Mesenchymal stem cell (in vitro differentiated cells and primary cell): Measurements from ENCODE around the gene CDH4.

Experiments
- DNase-seq: peaks from one replicate; pipeline ENCODE4 v3.0.0-alpha.2; 2013
- H2AFZ ChIP-seq: one replicate; pipeline ENCODE4 v1.6.1; 2013; ENCODE audit warnings: low read depth, mild to moderate bottlenecking, control low read depth, inconsistent platforms, low read length, moderate library complexity
- H2AK5ac ChIP-seq: 2 replicates; pipeline ENCODE4 v1.6.1; 2013; ENCODE audit warnings: low read length, moderate library complexity, mild to moderate bottlenecking, inconsistent platforms; ENCODE audit not compliant: severe bottlenecking
- H2BK120ac ChIP-seq: one replicate; pipeline ENCODE4 v1.6.1; 2013; ENCODE audit warnings: low read depth, mild to moderate bottlenecking, inconsistent platforms, low read length, moderate library complexity
- H2BK12ac ChIP-seq, 2 experiments: one replicate each; pipeline ENCODE4 v1.6.1; 2013; ENCODE audit warnings: inconsistent platforms in 2 of 2, low read length in 2 of 2, mild to moderate bottlenecking in 2 of 2, moderate library complexity in 2 of 2, control low read depth in 1 of 2
- H2BK15ac ChIP-seq: one replicate; pipeline ENCODE4 v1.6.1; 2013; ENCODE audit warnings: mild to moderate bottlenecking, low read depth, inconsistent platforms; ENCODE audit not compliant: poor library complexity, severe bottlenecking
- H2BK5ac ChIP-seq: 2 replicates; pipeline ENCODE4 v1.6.1; 2013; ENCODE audit warnings: low read depth, mild to moderate bottlenecking, low read length, control low read depth, inconsistent platforms; ENCODE audit not compliant: poor library complexity, severe bottlenecking
- H3K14ac ChIP-seq, 2 experiments: one replicate each; pipeline ENCODE4 v1.6.1; 2013; ENCODE audit warnings: inconsistent platforms in 2 of 2, low read length in 2 of 2, control low read depth in 1 of 2, mild to moderate bottlenecking in 1 of 2, moderate library complexity in 1 of 2
- H3K18ac ChIP-seq, 2 experiments: one replicate each; pipeline ENCODE4 v1.6.1; 2013; ENCODE audit warnings: inconsistent platforms in 2 of 2, low read length in 2 of 2, control low read depth in 1 of 2, low read depth in 1 of 2, mild to moderate bottlenecking in 1 of 2
- H3K23ac ChIP-seq, 2 experiments: one replicate each; pipeline ENCODE4 v1.6.1; 2013; ENCODE audit warnings: inconsistent platforms in 2 of 2, low read length in 2 of 2, mild to moderate bottlenecking in 2 of 2, moderate library complexity in 2 of 2, control low read depth in 1 of 2
- H3K27ac ChIP-seq: 2 replicates; pipeline ENCODE4 v1.5.1; 2013; ENCODE audit warnings: mild to moderate bottlenecking, moderate library complexity, low read length, control low read depth, inconsistent platforms; ENCODE audit not compliant: poor library complexity, severe bottlenecking
- H3K27me3 ChIP-seq, 2 experiments: 2 replicates each; pipeline versions ENCODE4 v1.6.1 to v1.7.0; 2013; ENCODE audit warnings: low read length in 2 of 2, mild to moderate bottlenecking in 2 of 2, moderate library complexity in 2 of 2, control low read depth in 1 of 2, inconsistent platforms in 1 of 2; ENCODE audit not compliant: control insufficient read depth in 1 of 2, insufficient read depth in 1 of 2
- H3K36me3 ChIP-seq, 2 experiments: 2 replicates each; pipeline versions ENCODE4 v1.6.1 to v1.7.0; 2013; ENCODE audit warnings: low read length in 2 of 2, control low read depth in 1 of 2, inconsistent platforms in 1 of 2, low read depth in 1 of 2, mild to moderate bottlenecking in 1 of 2; ENCODE audit not compliant: insufficient read depth in 2 of 2, control insufficient read depth in 1 of 2
- H3K4ac ChIP-seq, 2 experiments: one replicate each; pipeline ENCODE4 v1.6.1; 2013; ENCODE audit warnings: inconsistent platforms in 2 of 2, low read length in 2 of 2, mild to moderate bottlenecking in 2 of 2, moderate library complexity in 2 of 2, control low read depth in 1 of 2, low read depth in 1 of 2
- H3K4me1 ChIP-seq: 2 replicates; pipeline ENCODE4 v1.6.1; 2013; ENCODE audit warnings: low read depth, low read length, control low read depth; ENCODE audit not compliant: control insufficient read depth, insufficient read depth
- H3K4me2 ChIP-seq: 2 replicates; pipeline ENCODE4 v1.6.1; 2013; ENCODE audit warnings: low read length, mild to moderate bottlenecking, inconsistent platforms; ENCODE audit not compliant: poor library complexity, severe bottlenecking
- H3K4me3 ChIP-seq, 2 experiments: 2 replicates each; pipeline versions ENCODE4 v1.5.1 to v1.7.0; 2013; ENCODE audit warnings: low read length in 2 of 2, mild to moderate bottlenecking in 2 of 2, control low read depth in 1 of 2, low read depth in 1 of 2; ENCODE audit not compliant: insufficient read depth in 1 of 2
- H3K79me1 ChIP-seq: replicated peaks from 2 replicates; pipeline ENCODE4 v1.6.1; 2013; ENCODE audit warnings: mild to moderate bottlenecking, control low read depth, low read length, inconsistent platforms; ENCODE audit not compliant: poor library complexity, severe bottlenecking
- H3K9ac ChIP-seq: 2 replicates; pipeline ENCODE4 v1.7.0; 2013; ENCODE audit warnings: mild to moderate bottlenecking, low read length, moderate library complexity
- H3K9me3 ChIP-seq: 2 replicates; pipeline ENCODE4 v1.7.0; 2013; ENCODE audit warnings: mild to moderate bottlenecking, low read length; ENCODE audit not compliant: control insufficient read depth
- H4K8ac ChIP-seq: one replicate; pipeline ENCODE4 v1.6.1; 2013; ENCODE audit warnings: inconsistent platforms, mild to moderate bottlenecking, low read length, moderate library complexity
- H4K91ac ChIP-seq: one replicate; pipeline ENCODE4 v1.6.1; 2013; ENCODE audit warnings: mild to moderate bottlenecking, low read length, inconsistent platforms
- WGBS: methylation state at CpG from one replicate; pipeline ENCODE4 v1.1.7; 2013; ENCODE audit warnings: mixed read lengths; 5-methylcytosine and 5-hydroxymethylcytosine counted together

Gene CDH4

GRCh38 chr20:61973515-61974356 lies 721.7 kb downstream of the CDH4 start:
- WGBS, result 97% methylated on average over 24 of the region's 25 CpGs
- no peak overlapping the region for H2AK5ac ChIP-seq
- H2AFZ ChIP-seq, result no peak overlapping the region
- peaks cover 32 to 47% of the 10 kb centered on the region in 2 experiments for H3K36me3 ChIP-seq
- H2BK12ac ChIP-seq, result no peak overlapping the region
- no peaks in the 10 kb centered on the region for H3K9me3 ChIP-seq
- H2BK5ac ChIP-seq, result no peak overlapping the region
- H4K8ac ChIP-seq, result no peak overlapping the region
- no peak overlapping the region for H2BK15ac ChIP-seq
- no peak overlapping the region for H3K18ac ChIP-seq
- H4K91ac ChIP-seq, result peak overlapping the region; percentile 35
- no peak overlapping the region for H3K14ac ChIP-seq
- no peak overlapping the region for H3K27ac ChIP-seq
- H3K4me1 ChIP-seq, result no peaks in the 10 kb centered on the region
- peaks cover 8% of the 10 kb centered on the region for H3K79me1 ChIP-seq
- no peak overlapping the region for H3K9ac ChIP-seq
- H3K4ac ChIP-seq, result no peak overlapping the region
- no peak overlapping the region for H3K4me2 ChIP-seq
- H3K4me3 ChIP-seq, result no peak overlapping the region
- no peaks in the 10 kb centered on the region for H3K27me3 ChIP-seq
- no peak overlapping the region for H2BK120ac ChIP-seq
- H3K23ac ChIP-seq, result no peak overlapping the region
- DNase-seq, result no peak

GRCh38 chr20:61974357-61974665 lies 722.2 kb downstream of the CDH4 start:
- H2BK5ac ChIP-seq, result no peak overlapping the region
- H2AK5ac ChIP-seq, result no peak overlapping the region
- no peak overlapping the region for H3K4me2 ChIP-seq
- H2BK15ac ChIP-seq, result no peak overlapping the region
- H2BK12ac ChIP-seq, result no peak overlapping the region
- H4K91ac ChIP-seq, result peak overlapping the region; percentile 35
- no peak overlapping the region for H3K4ac ChIP-seq
- no peaks in the 10 kb centered on the region for H3K4me1 ChIP-seq
- H3K79me1 ChIP-seq, result peaks cover 12% of the 10 kb centered on the region
- no peak overlapping the region for H3K9ac ChIP-seq
- H2AFZ ChIP-seq, result no peak overlapping the region
- DNase-seq, result no peak
- H3K27me3 ChIP-seq, result no peaks in the 10 kb centered on the region
- peak overlapping the region; percentile 8 for H4K8ac ChIP-seq
- H3K9me3 ChIP-seq, result no peaks in the 10 kb centered on the region
- H3K4me3 ChIP-seq, result no peak overlapping the region
- WGBS, result 96% methylated on average over 14 of the region's 14 CpGs
- no peak overlapping the region for H3K18ac ChIP-seq
- H3K14ac ChIP-seq, result no peak overlapping the region
- peaks cover 32 to 51% of the 10 kb centered on the region in 2 experiments for H3K36me3 ChIP-seq
- H3K27ac ChIP-seq, result no peak overlapping the region
- H3K23ac ChIP-seq, result no peak overlapping the region
- no peak overlapping the region for H2BK120ac ChIP-seq

GRCh38 chr20:61975407-61976129 lies 723.5 kb downstream of the CDH4 start:
- Histone ChIP-seq H2BK120ac (no peak overlapping the region), H3K9me3 (no peaks in the 10 kb centered on the region), H3K4me3 (no peak overlapping the region), H2BK12ac (no peak overlapping the region), H4K8ac (no peak overlapping the region), H2AFZ (no peak overlapping the region), H3K4me2 (no peak overlapping the region), H3K9ac (no peak overlapping the region), H3K4ac (no peak overlapping the region), H3K27me3 (no peaks in the 10 kb centered on the region), H2BK15ac (no peak overlapping the region), H3K14ac (no peak overlapping the region), H3K18ac (no peak overlapping the region), H3K4me1 (peaks cover 1% of the 10 kb centered on the region), H3K36me3 (peaks cover 32 to 63% of the 10 kb centered on the region in 2 experiments), H2AK5ac (no peak overlapping the region), H4K91ac (no peak overlapping the region), H3K23ac (no peak overlapping the region), H3K27ac (no peak overlapping the region), H2BK5ac (no peak overlapping the region), H3K79me1 (peaks cover 20% of the 10 kb centered on the region)
- DNase-seq, result no peak
- 94% methylated on average over 8 of the region's 11 CpGs for WGBS

GRCh38 chr20:61976263-61976643 lies 724.2 kb downstream of the CDH4 start:
- peaks cover 2% of the 10 kb centered on the region for H3K4me1 ChIP-seq
- no peak overlapping the region for H2BK5ac ChIP-seq
- H3K36me3 ChIP-seq, result peaks cover 32 to 65% of the 10 kb centered on the region in 2 experiments
- DNase-seq, result no peak
- H3K4ac ChIP-seq, result no peak overlapping the region
- no peak overlapping the region for H3K27ac ChIP-seq
- no peaks in the 10 kb centered on the region for H3K9me3 ChIP-seq
- no peak overlapping the region for H2BK12ac ChIP-seq
- no peak overlapping the region for H3K4me2 ChIP-seq
- no peak overlapping the region for H2AFZ ChIP-seq
- H2BK120ac ChIP-seq, result no peak overlapping the region
- no peak overlapping the region for H4K91ac ChIP-seq
- no peak overlapping the region for H2AK5ac ChIP-seq
- H3K14ac ChIP-seq, result no peak overlapping the region
- no peaks in the 10 kb centered on the region for H3K27me3 ChIP-seq
- no peak overlapping the region for H3K9ac ChIP-seq
- no peak overlapping the region for H2BK15ac ChIP-seq
- WGBS, result 96% methylated on average over 9 of the region's 9 CpGs
- no peak overlapping the region for H3K23ac ChIP-seq
- H3K79me1 ChIP-seq, result peaks cover 20% of the 10 kb centered on the region
- no peak overlapping the region for H3K18ac ChIP-seq
- H4K8ac ChIP-seq, result no peak overlapping the region
- H3K4me3 ChIP-seq, result no peak overlapping the region
